ENCODE data around the gene TFCP2L1.

- TF ChIP-seq, protein P1, sequence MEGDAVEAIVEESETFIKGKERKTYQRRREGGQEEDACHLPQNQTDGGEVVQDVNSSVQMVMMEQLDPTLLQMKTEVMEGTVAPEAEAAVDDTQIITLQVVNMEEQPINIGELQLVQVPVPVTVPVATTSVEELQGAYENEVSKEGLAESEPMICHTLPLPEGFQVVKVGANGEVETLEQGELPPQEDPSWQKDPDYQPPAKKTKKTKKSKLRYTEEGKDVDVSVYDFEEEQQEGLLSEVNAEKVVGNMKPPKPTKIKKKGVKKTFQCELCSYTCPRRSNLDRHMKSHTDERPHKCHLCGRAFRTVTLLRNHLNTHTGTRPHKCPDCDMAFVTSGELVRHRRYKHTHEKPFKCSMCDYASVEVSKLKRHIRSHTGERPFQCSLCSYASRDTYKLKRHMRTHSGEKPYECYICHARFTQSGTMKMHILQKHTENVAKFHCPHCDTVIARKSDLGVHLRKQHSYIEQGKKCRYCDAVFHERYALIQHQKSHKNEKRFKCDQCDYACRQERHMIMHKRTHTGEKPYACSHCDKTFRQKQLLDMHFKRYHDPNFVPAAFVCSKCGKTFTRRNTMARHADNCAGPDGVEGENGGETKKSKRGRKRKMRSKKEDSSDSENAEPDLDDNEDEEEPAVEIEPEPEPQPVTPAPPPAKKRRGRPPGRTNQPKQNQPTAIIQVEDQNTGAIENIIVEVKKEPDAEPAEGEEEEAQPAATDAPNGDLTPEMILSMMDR (IDR thresholded peaks at IDR 0.05; ENCODE audit: insufficient read depth, low read length) = no peak
- TF ChIP-seq POLR2AphosphoS5 (IDR thresholded peaks at IDR 0.05; ENCODE audit: low read depth) (no peak), GABPA (IDR thresholded peaks at IDR 0.05; ENCODE audit: low read depth) (no peak)
- TF ChIP-seq, protein P2, sequence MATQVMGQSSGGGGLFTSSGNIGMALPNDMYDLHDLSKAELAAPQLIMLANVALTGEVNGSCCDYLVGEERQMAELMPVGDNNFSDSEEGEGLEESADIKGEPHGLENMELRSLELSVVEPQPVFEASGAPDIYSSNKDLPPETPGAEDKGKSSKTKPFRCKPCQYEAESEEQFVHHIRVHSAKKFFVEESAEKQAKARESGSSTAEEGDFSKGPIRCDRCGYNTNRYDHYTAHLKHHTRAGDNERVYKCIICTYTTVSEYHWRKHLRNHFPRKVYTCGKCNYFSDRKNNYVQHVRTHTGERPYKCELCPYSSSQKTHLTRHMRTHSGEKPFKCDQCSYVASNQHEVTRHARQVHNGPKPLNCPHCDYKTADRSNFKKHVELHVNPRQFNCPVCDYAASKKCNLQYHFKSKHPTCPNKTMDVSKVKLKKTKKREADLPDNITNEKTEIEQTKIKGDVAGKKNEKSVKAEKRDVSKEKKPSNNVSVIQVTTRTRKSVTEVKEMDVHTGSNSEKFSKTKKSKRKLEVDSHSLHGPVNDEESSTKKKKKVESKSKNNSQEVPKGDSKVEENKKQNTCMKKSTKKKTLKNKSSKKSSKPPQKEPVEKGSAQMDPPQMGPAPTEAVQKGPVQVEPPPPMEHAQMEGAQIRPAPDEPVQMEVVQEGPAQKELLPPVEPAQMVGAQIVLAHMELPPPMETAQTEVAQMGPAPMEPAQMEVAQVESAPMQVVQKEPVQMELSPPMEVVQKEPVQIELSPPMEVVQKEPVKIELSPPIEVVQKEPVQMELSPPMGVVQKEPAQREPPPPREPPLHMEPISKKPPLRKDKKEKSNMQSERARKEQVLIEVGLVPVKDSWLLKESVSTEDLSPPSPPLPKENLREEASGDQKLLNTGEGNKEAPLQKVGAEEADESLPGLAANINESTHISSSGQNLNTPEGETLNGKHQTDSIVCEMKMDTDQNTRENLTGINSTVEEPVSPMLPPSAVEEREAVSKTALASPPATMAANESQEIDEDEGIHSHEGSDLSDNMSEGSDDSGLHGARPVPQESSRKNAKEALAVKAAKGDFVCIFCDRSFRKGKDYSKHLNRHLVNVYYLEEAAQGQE (IDR thresholded peaks at IDR 0.05; ENCODE audit: insufficient replicate concordance, low read depth) = no peak
Measured at GRCh38 chr2:121324601-121325000, 39.6 kb upstream of the TFCP2L1 start.
